GM23338 (cell line): ENCODE results near the gene SNX14. TPM values are rescaled to one million over a fixed set of nuclear protein-coding genes. Genes with fewer than 3 reads are reported as not detected.

Experiments used
- ATAC-seq: fragments of 200-7000 bp; cut with Tn5 transposase; 3 replicates; pipeline ENCODE4 v1.9.1; 2020
- DNase-seq: peaks from one replicate; pipeline ENCODE4 v3.0.0-alpha.2; 2015; ENCODE audit warnings: low spot score
- H2AFZ ChIP-seq: fragments of 200-600 bp; sonication (generic); 2 replicates; pipeline ENCODE4 v1.8.0; 2016; ENCODE audit warnings: antibody characterized with exemption, mild to moderate bottlenecking, moderate library complexity
- H3F3A ChIP-seq: fragments of 200-600 bp; sonication (generic); replicated peaks from 2 replicates; pipeline ENCODE4 v1.8.0; 2017; ENCODE audit warnings: antibody characterized with exemption, mixed run types, low read depth
- H3K27ac ChIP-seq: fragments of 200-600 bp; sonication (generic); 2 replicates; pipeline ENCODE4 v1.6.1; 2016; ENCODE audit warnings: low read depth
- H3K27me3 ChIP-seq: fragments of 200-600 bp; sonication (generic); 2 replicates; pipeline ENCODE4 v1.8.0; 2016; ENCODE audit warnings: mild to moderate bottlenecking, mixed run types, moderate library complexity; ENCODE audit not compliant: insufficient read depth
- H3K36me3 ChIP-seq: fragments of 200-600 bp; sonication (generic); 2 replicates; pipeline ENCODE4 v1.8.0; 2016; ENCODE audit warnings: mild to moderate bottlenecking; ENCODE audit not compliant: insufficient read depth
- H3K4me1 ChIP-seq: fragments of 200-600 bp; sonication (generic); 2 replicates; pipeline ENCODE4 v1.8.0; 2016; ENCODE audit warnings: mild to moderate bottlenecking, moderate library complexity; ENCODE audit not compliant: insufficient read depth
- H3K4me2 ChIP-seq: fragments of 200-600 bp; sonication (generic); 2 replicates; pipeline ENCODE4 v1.7.1; 2017; ENCODE audit warnings: mixed run types
- H3K4me3 ChIP-seq: fragments of 200-600 bp; sonication (generic); 2 replicates; pipeline ENCODE4 v1.6.1; 2016; ENCODE audit warnings: mixed run types
- H3K79me2 ChIP-seq: fragments of 200-600 bp; sonication (generic); replicated peaks from 2 replicates; pipeline ENCODE4 v1.8.0; 2017; ENCODE audit warnings: mild to moderate bottlenecking; ENCODE audit not compliant: insufficient read depth
- H3K9me2 ChIP-seq: fragments of 200-600 bp; sonication (generic); 2 replicates; pipeline ENCODE4 v1.8.0; 2017; ENCODE audit not compliant: insufficient read depth
- H4K20me1 ChIP-seq: fragments of 200-600 bp; sonication (generic); replicated peaks from 2 replicates; pipeline ENCODE4 v1.8.0; 2017; ENCODE audit warnings: mild to moderate bottlenecking; ENCODE audit not compliant: insufficient read depth
- H3K27ac Mint-ChIP-seq: 2 replicates; pipeline ENCODE4 v1.8.0; 2020; ENCODE audit warnings: inconsistent platforms, mild to moderate bottlenecking, moderate library complexity, mixed read lengths
- H3K27me3 Mint-ChIP-seq: 3 replicates; pipeline ENCODE4 v1.8.0; 2022; ENCODE audit warnings: low read depth, mild to moderate bottlenecking, moderate library complexity, mixed read lengths, inconsistent platforms; ENCODE audit not compliant: insufficient read depth, poor library complexity
- H3K36me3 Mint-ChIP-seq: 3 replicates; pipeline ENCODE4 v1.8.0; 2021; ENCODE audit warnings: low read depth, mild to moderate bottlenecking, inconsistent platforms, moderate library complexity, mixed read lengths
- H3K4me1 Mint-ChIP-seq: 3 replicates; pipeline ENCODE4 v1.8.0; 2020; ENCODE audit warnings: mild to moderate bottlenecking, inconsistent platforms, mixed read lengths
- H3K4me3 Mint-ChIP-seq: 3 replicates; pipeline ENCODE4 v1.8.0; 2021; ENCODE audit warnings: moderate library complexity, mild to moderate bottlenecking, inconsistent platforms, mixed read lengths
- H3K9me3 Mint-ChIP-seq: 3 replicates; pipeline ENCODE4 v1.8.0; 2020; ENCODE audit warnings: moderate library complexity, mild to moderate bottlenecking, inconsistent platforms, mixed read lengths
- CREB1 ChIP-seq: fragments of 250-450 bp; sonication (Bioruptor Pico); IDR thresholded peaks from 2 replicates; pipeline ENCODE4 v1.5.0; 2020; ENCODE audit warnings: low read depth, mild to moderate bottlenecking, moderate library complexity
- NANOG ChIP-seq: IDR thresholded peaks from 2 replicates; pipeline ENCODE4 v1.6.1; 2016; ENCODE audit warnings: antibody characterized with exemption, borderline replicate concordance
- STAT1 ChIP-seq: IDR thresholded peaks from one replicate; pipeline ENCODE4 v1.6.1; 2016; ENCODE audit warnings: antibody characterized with exemption; ENCODE audit not compliant: unreplicated experiment
- ZNF114 ChIP-seq: fragments of 250-450 bp; sonication (Bioruptor Pico); IDR thresholded peaks from 2 replicates; pipeline ENCODE4 v1.5.0; 2020; ENCODE audit warnings: mild to moderate bottlenecking, moderate library complexity
- ZNF331 ChIP-seq: fragments of 250-450 bp; sonication (Bioruptor Pico); IDR thresholded peaks from 2 replicates; pipeline ENCODE4 v1.5.0; 2020; ENCODE audit warnings: low read depth, mild to moderate bottlenecking, moderate library complexity
- ZNF462 ChIP-seq: fragments of 250-450 bp; sonication (Bioruptor Pico); IDR thresholded peaks from 2 replicates; pipeline ENCODE4 v1.5.0; 2020; ENCODE audit warnings: mild to moderate bottlenecking, moderate library complexity
- polyA plus RNA-seq: library from polyadenylated mRNA; unstranded; fragments of >200 nt; fragmentation: Nextera tagmentation; extraction: Ambion mirVana; gene quantifications from 2 replicates; pipeline ENCODE4 v1.2.1, GENCODE V29; 2016
- total RNA-seq: library from RNA; depleted of rRNA; stranded (reverse); fragments of >200 nt; shearing (Covaris generic); gene quantifications from 2 replicates; pipeline ENCODE4 v1.2.3, GENCODE V29; 2014
- TF ChIP-seq, protein P1 (sequence below): IDR thresholded peaks from 2 replicates; pipeline ENCODE4 v1.6.1; 2016; ENCODE audit warnings: antibody characterized with exemption

SNX14 gene
- total and polyA plus RNA-seq, 2 experiments from 2014 or later = 23.1 to 32.0 TPM

DNA sequence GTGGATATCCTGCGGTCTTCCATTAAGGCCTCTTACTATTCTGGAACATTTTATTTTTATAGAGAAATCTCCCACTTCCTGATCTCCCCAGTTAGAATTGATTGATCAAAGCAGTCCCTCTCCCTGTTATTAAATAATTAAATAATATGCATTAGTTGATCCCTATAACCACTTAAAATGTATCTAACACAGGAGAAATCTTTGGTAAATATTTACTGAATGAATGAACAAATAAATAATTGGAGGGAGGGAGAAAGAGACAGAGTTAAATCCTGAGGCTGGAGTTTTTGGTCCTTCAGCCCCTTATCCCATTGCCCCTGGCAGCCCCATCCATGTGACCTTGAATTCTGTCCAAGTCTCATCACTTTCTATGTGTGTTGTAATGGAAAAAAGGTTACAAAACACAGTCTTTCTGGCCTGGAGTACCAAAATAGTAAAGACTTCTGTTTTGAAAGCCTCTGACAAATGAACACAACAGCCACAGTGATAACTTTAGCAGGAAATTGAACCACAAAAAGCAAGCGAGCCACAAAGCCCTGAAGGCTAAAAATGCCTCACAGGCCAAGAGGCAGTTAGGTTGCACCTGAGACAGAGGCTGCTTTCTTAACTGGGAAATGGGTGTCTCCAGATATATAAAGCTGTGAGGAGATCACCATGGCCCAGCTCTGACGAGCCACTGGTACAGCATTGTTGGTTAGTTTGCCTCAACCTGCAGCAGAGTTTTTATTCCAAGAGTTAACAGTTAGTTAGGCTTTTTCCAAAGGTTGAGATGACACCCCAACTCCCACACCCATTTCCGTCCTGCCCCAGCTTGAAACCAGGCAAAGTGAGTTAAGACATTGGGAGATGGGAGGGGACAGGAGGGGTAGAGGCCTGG lies 132.5 kb downstream of the SNX14 start:
- H3K4me3 Mint-ChIP-seq = no peak overlapping the region
- peak overlapping the region; percentile 14; the same call in 1 of the 2 replicates for H3K27ac Mint-ChIP-seq
- no peaks in the 10 kb centered on the region for H3K79me2 ChIP-seq

More for the DNA sequence above, 132.5 kb downstream of the SNX14 start:
- TF ChIP-seq NANOG (no peak), ZNF462 (no peak), CREB1 (CRISPR knock-in tag) (no peak), ZNF331 (CRISPR knock-in tag) (no peak), STAT1 (no peak), ZNF114 (CRISPR knock-in tag) (no peak)
- TF ChIP-seq, protein P1, sequence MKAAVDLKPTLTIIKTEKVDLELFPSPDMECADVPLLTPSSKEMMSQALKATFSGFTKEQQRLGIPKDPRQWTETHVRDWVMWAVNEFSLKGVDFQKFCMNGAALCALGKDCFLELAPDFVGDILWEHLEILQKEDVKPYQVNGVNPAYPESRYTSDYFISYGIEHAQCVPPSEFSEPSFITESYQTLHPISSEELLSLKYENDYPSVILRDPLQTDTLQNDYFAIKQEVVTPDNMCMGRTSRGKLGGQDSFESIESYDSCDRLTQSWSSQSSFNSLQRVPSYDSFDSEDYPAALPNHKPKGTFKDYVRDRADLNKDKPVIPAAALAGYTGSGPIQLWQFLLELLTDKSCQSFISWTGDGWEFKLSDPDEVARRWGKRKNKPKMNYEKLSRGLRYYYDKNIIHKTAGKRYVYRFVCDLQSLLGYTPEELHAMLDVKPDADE = no peak
- H3K36me3 Mint-ChIP-seq = no peaks in the 10 kb centered on the region; the same call in 2 of the 3 replicates
- peaks cover 26% of the 10 kb centered on the region for H3K4me1 Mint-ChIP-seq
- no peaks in the 10 kb centered on the region for H3K9me3 Mint-ChIP-seq
- no peak overlapping the region for H3K4me2 ChIP-seq
- no peak overlapping the region for H3K27ac ChIP-seq
- peaks cover 26% of the 10 kb centered on the region for H3K4me1 ChIP-seq
- H3K4me3 ChIP-seq = no peak overlapping the region
- DNase-seq (no peak), ATAC-seq (no peak)
- H3K27me3 ChIP-seq = no peaks in the 10 kb centered on the region
- H4K20me1 ChIP-seq = no peaks in the 10 kb centered on the region
- H3F3A ChIP-seq = no peaks in the 10 kb centered on the region
- H3K9me2 ChIP-seq = peaks cover 11% of the 10 kb centered on the region
- peak overlapping the region; percentile 94 for H2AFZ ChIP-seq
- no peaks in the 10 kb centered on the region for H3K36me3 ChIP-seq
- H3K27me3 Mint-ChIP-seq = peaks cover 4% of the 10 kb centered on the region
